Chondrocyte (in vitro differentiated cells): ENCODE data around the gene CADPS2. TPM values are rescaled to one million over a fixed set of nuclear protein-coding genes. Genes with fewer than 3 reads are reported as not detected.
"Not testable (repeated sequence)": the region's sequence is repeated elsewhere in the genome, so short reads cannot be mapped to it uniquely, and the experiment has no call there.

ENCODE experiments used
- DNase-seq: peaks from one replicate; pipeline ENCODE4 v3.0.0; 2021; ENCODE audit warnings: mixed read lengths, low spot score
- H3K27ac Mint-ChIP-seq: one replicate; pipeline ENCODE4 v1.8.0; 2021; ENCODE audit warnings: mild to moderate bottlenecking, moderate library complexity, mixed read lengths; ENCODE audit not compliant: unreplicated experiment
- H3K27me3 Mint-ChIP-seq: 2 replicates; pipeline ENCODE4 v1.8.0; 2021; ENCODE audit warnings: low read depth, mixed read lengths
- H3K36me3 Mint-ChIP-seq: 2 replicates; pipeline ENCODE4 v1.8.0; 2021; ENCODE audit warnings: low read depth, mixed read lengths
- H3K4me1 Mint-ChIP-seq: 2 replicates; pipeline ENCODE4 v1.8.0; 2021; ENCODE audit warnings: low read depth, mild to moderate bottlenecking, mixed read lengths
- H3K4me3 Mint-ChIP-seq: one replicate; pipeline ENCODE4 v1.8.0; 2021; ENCODE audit warnings: mild to moderate bottlenecking, moderate library complexity, mixed read lengths; ENCODE audit not compliant: unreplicated experiment
- H3K9me3 Mint-ChIP-seq: 2 replicates; pipeline ENCODE4 v1.8.0; 2021; ENCODE audit warnings: low read depth, mixed read lengths
- CTCF ChIP-seq: fragments of 200-600 bp; sonication (generic); IDR thresholded peaks from 2 replicates; pipeline ENCODE4 v1.5.0; 2021; ENCODE audit warnings: antibody characterized with exemption, mild to moderate bottlenecking, moderate library complexity
- total RNA-seq: library from RNA; stranded (reverse); gene quantifications from 3 replicates; pipeline ENCODE4 v1.2.1, GENCODE V29; 2021

CADPS2 gene
- total RNA-seq, 1 donor from 2014 or later = 0.32 TPM

- H3K4me1 Mint-ChIP-seq = no peaks in the 10 kb centered on the region
- no peak for TF ChIP-seq CTCF
- DNase-seq = no peak
- H3K9me3 Mint-ChIP-seq = peaks cover 10% of the 10 kb centered on the region
- H3K36me3 Mint-ChIP-seq = no peaks in the 10 kb centered on the region
- H3K4me3 Mint-ChIP-seq = no peak overlapping the region
- H3K27me3 Mint-ChIP-seq = peaks cover 1% of the 10 kb centered on the region
- no peak overlapping the region for H3K27ac Mint-ChIP-seq
Measured at GRCh38 chr7:122847871-122848473, 38.3 kb downstream of the CADPS2 start.

GRCh38 chr7:122846591-122846990, 39.7 kb downstream of the CADPS2 start:
- DNase-seq = no peak
- Mint-ChIP-seq H3K36me3 (no peaks in the 10 kb centered on the region), H3K4me1 (no peaks in the 10 kb centered on the region), H3K9me3 (peaks cover 5% of the 10 kb centered on the region), H3K27ac (no peak overlapping the region), H3K27me3 (peaks cover 1% of the 10 kb centered on the region), H3K4me3 (no peak overlapping the region)
- no peak for TF ChIP-seq CTCF

- Mint-ChIP-seq H3K27me3 (peaks cover 1% of the 10 kb centered on the region), H3K9me3 (no peaks in the 10 kb centered on the region), H3K4me1 (no peaks in the 10 kb centered on the region), H3K27ac (no peak overlapping the region), H3K36me3 (no peaks in the 10 kb centered on the region), H3K4me3 (no peak overlapping the region)
- DNase-seq = no peak
- TF ChIP-seq CTCF = no peak
Measured at GRCh38 chr7:122845286-122845685, 41.0 kb downstream of the CADPS2 start.

- H3K27ac Mint-ChIP-seq = no peak overlapping the region
- H3K9me3 Mint-ChIP-seq = no peaks in the 10 kb centered on the region
- DNase-seq = no peak
- no peak for TF ChIP-seq CTCF
- H3K27me3 Mint-ChIP-seq = peaks cover 1% of the 10 kb centered on the region
- H3K4me1 Mint-ChIP-seq = no peaks in the 10 kb centered on the region
- no peak overlapping the region for H3K4me3 Mint-ChIP-seq
- H3K36me3 Mint-ChIP-seq = no peaks in the 10 kb centered on the region
Measured at GRCh38 chr7:122844191-122844988, 41.9 kb downstream of the CADPS2 start.

GRCh38 chr7:122842971-122843370, 43.3 kb downstream of the CADPS2 start:
- Mint-ChIP-seq H3K27ac (no peak overlapping the region), H3K27me3 (peaks cover 1% of the 10 kb centered on the region), H3K4me1 (no peaks in the 10 kb centered on the region), H3K4me3 (no peak overlapping the region), H3K36me3 (no peaks in the 10 kb centered on the region), H3K9me3 (peaks cover 3% of the 10 kb centered on the region)
- no peak for TF ChIP-seq CTCF
- no peak for DNase-seq

- H3K27ac Mint-ChIP-seq, H3K4me1 Mint-ChIP-seq, H3K4me3 Mint-ChIP-seq: not testable (repeated sequence)
Measured at GRCh38 chr7:122836286-122836685, 50.0 kb downstream of the CADPS2 start.

GRCh38 chr7:122834571-122834942, 51.7 kb downstream of the CADPS2 start:
- not testable (repeated sequence) for H3K27me3 Mint-ChIP-seq, H3K4me3 Mint-ChIP-seq, H3K36me3 Mint-ChIP-seq, H3K27ac Mint-ChIP-seq, DNase-seq, H3K4me1 Mint-ChIP-seq
- peaks cover 20% of the 10 kb centered on the region for H3K9me3 Mint-ChIP-seq

More at GRCh38 chr7:122836286-122836685, 50.0 kb downstream of the CADPS2 start:
- not testable (repeated sequence) for DNase-seq, H3K36me3 Mint-ChIP-seq, H3K27me3 Mint-ChIP-seq
- H3K9me3 Mint-ChIP-seq = peaks cover 20% of the 10 kb centered on the region
